ENCODE results near the gene PITPNC1. TPM values are rescaled to one million over a fixed set of nuclear protein-coding genes. Genes with fewer than 3 reads are reported as not detected.
A peak's percentile ranks its signal among the peaks of the same experiment; 100 is the strongest.

Gene PITPNC1
- total and polyA plus RNA-seq, 2 donors (not counting 3 experiments of a cell fraction or from before 2014, with no cell fraction given), result 2.4 to 9.6 TPM

DNA sequence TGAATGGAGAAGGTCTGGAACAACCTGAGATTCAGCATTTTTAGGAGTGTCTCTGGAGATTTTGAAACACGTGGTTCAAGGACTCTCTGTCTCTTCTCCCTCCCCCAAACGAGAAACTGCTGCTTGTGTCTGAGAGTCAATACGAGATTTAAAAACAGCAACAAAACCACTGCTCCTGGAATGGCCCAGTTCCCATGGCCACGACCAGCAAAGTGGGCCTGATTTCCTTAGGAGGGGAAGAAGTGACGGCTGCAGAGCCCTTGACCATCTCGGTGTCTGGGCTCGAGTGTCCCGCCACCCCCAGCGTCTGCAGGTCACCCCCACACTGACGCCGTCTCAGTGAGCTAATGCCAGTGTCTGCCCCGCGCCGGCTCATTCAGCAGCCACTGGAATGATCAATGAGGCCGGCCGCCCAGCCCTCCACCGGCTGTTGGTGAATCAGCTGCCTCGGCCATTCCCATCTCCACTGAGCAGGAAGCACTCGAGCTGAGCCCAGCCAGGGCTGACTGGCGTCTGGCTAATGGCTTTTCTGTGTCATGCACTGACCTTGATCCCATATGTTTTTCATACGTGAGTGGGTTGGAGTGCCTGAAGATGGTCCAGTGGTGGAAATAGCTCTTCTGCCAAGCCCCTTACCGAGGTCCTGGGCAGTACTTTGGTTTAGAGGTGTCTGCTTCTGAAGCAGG is 151.8 kb downstream of the PITPNC1 start:
- H3K27ac ChIP-seq (ENCODE audit: insufficient read depth, low read depth, low read length), result peak overlapping the region; percentile 88
- H3K9me1 ChIP-seq (replicated peaks; ENCODE audit: control insufficient read depth, extremely low read depth, insufficient read depth, low read length), result no peaks in the 10 kb centered on the region
- ChIA-PET POLR2A (no interaction called here), CTCF (interaction anchor here (0.6 to 1.2 kb wide), 7 partner anchors 21 to 151 kb away, joined by 3 to 5 read pairs (median 3); partner anchors contain the start of gene PITPNC1)
- H3K4me2 ChIP-seq (ENCODE audit: insufficient read depth, low read length), result peak overlapping the region; percentile 57
- H3K27me3 ChIP-seq (ENCODE audit: control insufficient read depth in 2 of 2, insufficient read depth in 2 of 2, low read length in 2 of 2), result no peaks in the 10 kb centered on the region
- peak; percentile 66 for TF ChIP-seq FOS (IDR thresholded peaks at IDR 0.05; ENCODE audit: borderline replicate concordance, insufficient read depth, low read length)
- TF ChIP-seq, protein P1, sequence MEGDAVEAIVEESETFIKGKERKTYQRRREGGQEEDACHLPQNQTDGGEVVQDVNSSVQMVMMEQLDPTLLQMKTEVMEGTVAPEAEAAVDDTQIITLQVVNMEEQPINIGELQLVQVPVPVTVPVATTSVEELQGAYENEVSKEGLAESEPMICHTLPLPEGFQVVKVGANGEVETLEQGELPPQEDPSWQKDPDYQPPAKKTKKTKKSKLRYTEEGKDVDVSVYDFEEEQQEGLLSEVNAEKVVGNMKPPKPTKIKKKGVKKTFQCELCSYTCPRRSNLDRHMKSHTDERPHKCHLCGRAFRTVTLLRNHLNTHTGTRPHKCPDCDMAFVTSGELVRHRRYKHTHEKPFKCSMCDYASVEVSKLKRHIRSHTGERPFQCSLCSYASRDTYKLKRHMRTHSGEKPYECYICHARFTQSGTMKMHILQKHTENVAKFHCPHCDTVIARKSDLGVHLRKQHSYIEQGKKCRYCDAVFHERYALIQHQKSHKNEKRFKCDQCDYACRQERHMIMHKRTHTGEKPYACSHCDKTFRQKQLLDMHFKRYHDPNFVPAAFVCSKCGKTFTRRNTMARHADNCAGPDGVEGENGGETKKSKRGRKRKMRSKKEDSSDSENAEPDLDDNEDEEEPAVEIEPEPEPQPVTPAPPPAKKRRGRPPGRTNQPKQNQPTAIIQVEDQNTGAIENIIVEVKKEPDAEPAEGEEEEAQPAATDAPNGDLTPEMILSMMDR (IDR thresholded peaks at IDR 0.05; ENCODE audit: extremely low read depth in 1 of 2, insufficient read depth in 1 of 2, low read depth in 1 of 2, low read length in 2 of 2), result no peak
- TSS peak; percentile 22 for BruUV-seq (replicated peaks)
- dilution Hi-C loops (cut with MboI; ENCODE audit: extremely low pct_ligation_motif_present, low sequenced_read_pairs) (no loop called here), intact Hi-C loops (cut with micrococcal nuclease) (loop anchor here (1.0 kb wide), 3 partner anchors 20 to 188 kb away; partner anchors contain the start of gene NOL11)
- FAIRE-seq, result peak; percentile 96
- no peaks in the 10 kb centered on the region for H4K20me1 ChIP-seq (replicated peaks; ENCODE audit: control insufficient read depth, extremely low read depth, insufficient read depth, low read length)
- H2AFZ ChIP-seq (ENCODE audit: low read depth, low read length), result peak overlapping the region; percentile 91
- no peaks in the 10 kb centered on the region for H3K36me3 ChIP-seq (ENCODE audit: control insufficient read depth in 2 of 2, extremely low read depth in 1 of 2, insufficient read depth in 2 of 2, low read length in 2 of 2)
- peak overlapping the region; percentile 85 for H3K9ac ChIP-seq (replicated peaks; ENCODE audit: extremely low read depth, insufficient read depth, low read length)
- DNase-seq (ENCODE audit: low read depth, low spot score), result peak; percentile 94
- H3K4me3 ChIP-seq (replicated peaks in 1 of 3; ENCODE audit: insufficient read depth in 1 of 3, low read depth in 1 of 3, low read length in 3 of 3), result peak overlapping the region in 2 of 3 experiments; percentile 9 to 38
- peaks cover 11% of the 10 kb centered on the region for H3K4me1 ChIP-seq (ENCODE audit: control insufficient read depth, extremely low read depth, insufficient read depth, low read length)
- no peaks in the 10 kb centered on the region for H3K79me2 ChIP-seq (ENCODE audit: control insufficient read depth, insufficient read depth, low read length)
- H3K9me3 ChIP-seq (replicated peaks; ENCODE audit: control insufficient read depth, insufficient read depth, low read length), result no peaks in the 10 kb centered on the region

DNA sequence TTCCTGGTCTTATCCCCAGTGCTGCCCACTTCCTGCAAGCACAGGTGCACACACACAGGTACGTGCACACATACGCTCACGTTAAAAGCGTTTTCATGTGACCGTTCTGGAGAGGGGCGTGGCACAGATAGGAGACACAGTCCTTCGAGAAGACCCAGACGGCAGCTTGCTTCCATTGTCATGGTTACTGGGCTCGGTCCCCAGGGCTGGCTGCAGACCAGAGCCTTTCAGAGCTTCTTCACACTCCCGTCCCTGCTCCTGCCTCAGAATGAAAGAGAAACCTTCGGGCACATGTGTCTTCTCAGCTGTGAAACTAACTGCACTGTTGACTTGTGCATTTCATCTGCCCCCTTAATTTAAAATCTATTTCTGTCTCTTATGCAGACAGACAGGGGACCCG is 154.2 kb downstream of the PITPNC1 start:
- H3K9ac ChIP-seq (replicated peaks; ENCODE audit: extremely low read depth, insufficient read depth, low read length), result no peak overlapping the region
- peaks cover 13% of the 10 kb centered on the region for H3K4me1 ChIP-seq (ENCODE audit: control insufficient read depth, extremely low read depth, insufficient read depth, low read length)

More for the DNA sequence above, 154.2 kb downstream of the PITPNC1 start:
- POLR2A ChIA-PET, result no interaction called here
- H3K4me2 ChIP-seq (ENCODE audit: insufficient read depth, low read length), result no peak overlapping the region
- CTCF ChIA-PET, result interaction anchor here (1.5 kb wide), 1 partner anchor 18 kb away, joined by 3 read pairs; no protein-coding TSS in a partner anchor
- H3K36me3 ChIP-seq (ENCODE audit: control insufficient read depth in 2 of 2, extremely low read depth in 1 of 2, insufficient read depth in 2 of 2, low read length in 2 of 2), result no peaks in the 10 kb centered on the region
- H3K4me3 ChIP-seq (replicated peaks in 1 of 3; ENCODE audit: insufficient read depth in 1 of 3, low read depth in 1 of 3, low read length in 3 of 3), result no peak overlapping the region
- no peaks in the 10 kb centered on the region for H3K9me3 ChIP-seq (replicated peaks; ENCODE audit: control insufficient read depth, insufficient read depth, low read length)
- dilution Hi-C loops (cut with MboI; ENCODE audit: extremely low pct_ligation_motif_present, low sequenced_read_pairs), result no loop called here
- no peaks in the 10 kb centered on the region for H3K9me1 ChIP-seq (replicated peaks; ENCODE audit: control insufficient read depth, extremely low read depth, insufficient read depth, low read length)
- H3K79me2 ChIP-seq (ENCODE audit: control insufficient read depth, insufficient read depth, low read length), result no peaks in the 10 kb centered on the region
- H3K27me3 ChIP-seq (ENCODE audit: control insufficient read depth in 2 of 2, insufficient read depth in 2 of 2, low read length in 2 of 2), result no peaks in the 10 kb centered on the region
- FAIRE-seq (no peak), DNase-seq (ENCODE audit: low read depth, low spot score) (no peak)
- no peak overlapping the region for H2AFZ ChIP-seq (ENCODE audit: low read depth, low read length)
- intact Hi-C loops (cut with micrococcal nuclease), result no loop called here
- no TSS peak for BruUV-seq (replicated peaks)
- no peaks in the 10 kb centered on the region for H4K20me1 ChIP-seq (replicated peaks; ENCODE audit: control insufficient read depth, extremely low read depth, insufficient read depth, low read length)
- TF ChIP-seq EZH2 (IDR thresholded peaks at IDR 0.05; ENCODE audit: borderline replicate concordance, low read depth, low read length, severe bottlenecking) (no peak), FOS (IDR thresholded peaks at IDR 0.05; ENCODE audit: borderline replicate concordance, insufficient read depth, low read length) (no peak), POLR2AphosphoS5 (IDR thresholded peaks at IDR 0.05; ENCODE audit: insufficient read depth, low read depth, low read length) (no peak), JUN (IDR thresholded peaks at IDR 0.05; ENCODE audit: borderline replicate concordance, insufficient read depth, insufficient read length, low read depth) (no peak), GATA2 (IDR thresholded peaks at IDR 0.05; ENCODE audit: insufficient read depth, insufficient read length, low read depth, low read length) (no peak), POLR2A (IDR thresholded peaks at IDR 0.05; ENCODE audit: low read depth, low read length) (no peak), MYC (IDR thresholded peaks at IDR 0.05; ENCODE audit: low read depth, low read length) (no peak)
- TF ChIP-seq, protein P2, sequence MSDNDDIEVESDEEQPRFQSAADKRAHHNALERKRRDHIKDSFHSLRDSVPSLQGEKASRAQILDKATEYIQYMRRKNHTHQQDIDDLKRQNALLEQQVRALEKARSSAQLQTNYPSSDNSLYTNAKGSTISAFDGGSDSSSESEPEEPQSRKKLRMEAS (IDR thresholded peaks at IDR 0.05; ENCODE audit: insufficient read depth, insufficient read length), result no peak
- TF ChIP-seq, protein P1 (IDR thresholded peaks at IDR 0.05; ENCODE audit: extremely low read depth in 1 of 2, insufficient read depth in 1 of 2, low read depth in 1 of 2, low read length in 2 of 2), result no peak
- H3K27ac ChIP-seq (ENCODE audit: insufficient read depth, low read depth, low read length), result no peak overlapping the region

Measured in endothelial cell of umbilical vein (primary cell).